ENCODE data around the gene CDH8.

DNA sequence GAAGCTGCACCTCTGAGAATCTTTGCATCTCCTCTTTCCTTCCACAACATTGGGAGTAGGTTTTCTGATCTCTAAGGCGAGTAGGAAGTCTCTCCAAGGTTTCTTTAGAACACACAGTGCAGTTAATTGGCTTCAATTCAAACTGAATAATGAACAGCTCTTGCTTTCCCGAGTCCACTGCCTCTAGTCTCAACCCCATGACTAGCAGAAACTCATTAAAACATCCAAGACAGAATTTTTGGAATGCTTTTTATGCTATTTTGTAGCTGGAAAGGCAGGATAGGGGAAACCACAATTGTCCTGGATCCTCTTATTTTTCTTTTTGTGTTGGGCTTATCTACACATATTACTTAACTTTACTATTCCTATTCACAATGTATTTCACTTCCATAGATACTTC lies 206.6 kb downstream of the CDH8 start:
- TF ChIP-seq POLR2AphosphoS5 (IDR thresholded peaks at IDR 0.05; ENCODE audit: borderline replicate concordance, low read depth, low read length) (no peak), EZH2 (IDR thresholded peaks at IDR 0.05) (no peak)
